IMR-90 (cell line): Measurements from ENCODE around the gene BFSP1. TPM values are rescaled to one million over a fixed set of nuclear protein-coding genes. Genes with fewer than 3 reads are reported as not detected.

Source experiments
- ATAC-seq: fragments of 200-7000 bp; cut with Tn5 transposase; 2 replicates; pipeline ENCODE4 v1.9.1; 2020; ENCODE audit warnings: low read depth, mild to moderate bottlenecking, moderate library complexity
- BruUV-seq: library from RNA; stranded (reverse); fragments of 400-500 nt; replicated peaks from 2 replicates; lab custom pipeline; 2021; lab: Mats Ljungman, UMichigan
- CTCF ChIA-PET: fragments of 300-600 bp; formaldehyde crosslinking; extraction: SDS; loops from one replicate; lab custom pipeline; 2021; ENCODE audit warnings: antibody characterized with exemption; lab: Yijun Ruan, JAX
- POLR2A ChIA-PET: fragments of 300-600 bp; sonication (Branson Sonifier 250); formaldehyde crosslinking; loops from one replicate; lab custom pipeline; 2022; ENCODE audit warnings: antibody characterized with exemption; ENCODE audit not compliant: unreplicated experiment; lab: Charles Lee
- DNase-seq: peaks from one replicate; pipeline ENCODE4 v3.0.0; 2013
- H2AFZ ChIP-seq: replicated peaks from 2 replicates; pipeline ENCODE3; 2013; ENCODE audit warnings: low read length, mild to moderate bottlenecking; ENCODE audit not compliant: poor library complexity
- H2AK5ac ChIP-seq: 2 replicates; pipeline ENCODE4 v1.6.1; 2013; ENCODE audit warnings: low read depth, low read length, inconsistent platforms
- H2AK9ac ChIP-seq: replicated peaks from 2 replicates; pipeline ENCODE3; 2013; ENCODE audit warnings: mild to moderate bottlenecking, low read depth, low read length, moderate library complexity; ENCODE audit not compliant: poor library complexity
- H2BK120ac ChIP-seq: 2 replicates; pipeline ENCODE4 v1.6.1; 2013; ENCODE audit warnings: low read depth, low read length, inconsistent platforms
- H2BK15ac ChIP-seq: 3 replicates; pipeline ENCODE4 v1.6.1; 2013; ENCODE audit warnings: low read depth, low read length, inconsistent platforms
- H2BK20ac ChIP-seq: 2 replicates; pipeline ENCODE4 v1.6.1; 2013; ENCODE audit warnings: low read depth, mild to moderate bottlenecking, inconsistent platforms, low read length, moderate library complexity
- H2BK5ac ChIP-seq: 2 replicates; pipeline ENCODE4 v1.6.1; 2013; ENCODE audit warnings: mild to moderate bottlenecking, low read depth, low read length, inconsistent platforms; ENCODE audit not compliant: poor library complexity, severe bottlenecking
- H3K14ac ChIP-seq: replicated peaks from 2 replicates; pipeline ENCODE4 v1.6.1; 2013; ENCODE audit warnings: low read depth, low read length, inconsistent platforms
- H3K18ac ChIP-seq: 2 replicates; pipeline ENCODE4 v1.6.1; 2013; ENCODE audit warnings: low read depth, low read length, control low read depth
- H3K23ac ChIP-seq: 2 replicates; pipeline ENCODE4 v1.6.1; 2013; ENCODE audit warnings: low read depth, low read length, inconsistent platforms
- H3K27ac ChIP-seq: 2 replicates; pipeline ENCODE4 v1.5.1; 2013; ENCODE audit warnings: mild to moderate bottlenecking, control low read depth, low read length; ENCODE audit not compliant: insufficient read depth
- H3K27me3 ChIP-seq: 2 replicates; pipeline ENCODE4 v1.6.1; 2013; ENCODE audit warnings: low read length; ENCODE audit not compliant: control insufficient read depth, insufficient read depth
- H3K36me3 ChIP-seq: 2 replicates; pipeline ENCODE4 v1.6.1; 2013; ENCODE audit warnings: low read length, mixed read lengths; ENCODE audit not compliant: control insufficient read depth, insufficient read depth
- H3K4ac ChIP-seq: 2 replicates; pipeline ENCODE4 v1.6.1; 2013; ENCODE audit warnings: low read depth, low read length, inconsistent platforms
- H3K4me1 ChIP-seq: 2 replicates; pipeline ENCODE4 v1.6.1; 2013; ENCODE audit warnings: low read length, mixed read lengths; ENCODE audit not compliant: control insufficient read depth, insufficient read depth
- H3K4me2 ChIP-seq: 2 replicates; pipeline ENCODE4 v1.6.1; 2013; ENCODE audit warnings: low read depth, mild to moderate bottlenecking, control low read depth, low read length, moderate library complexity
- H3K4me3 ChIP-seq: 2 replicates; pipeline ENCODE4 v1.5.1; 2013; ENCODE audit warnings: low read depth, mild to moderate bottlenecking, control low read depth, low read length, moderate library complexity; ENCODE audit not compliant: insufficient read depth
- H3K56ac ChIP-seq: 2 replicates; pipeline ENCODE4 v1.6.1; 2013; ENCODE audit warnings: low read length, inconsistent platforms; ENCODE audit not compliant: insufficient read depth; ENCODE audit errors: extremely low read depth
- H3K79me1 ChIP-seq, 2 experiments: 2 replicates each; pipeline ENCODE4 v1.6.1; 2013; ENCODE audit warnings: low read length in 2 of 2, inconsistent platforms in 1 of 2, low read depth in 1 of 2
- H3K9ac ChIP-seq: 2 replicates; pipeline ENCODE4 v1.6.1; 2013; ENCODE audit warnings: low read depth, low read length, control low read depth
- H3K9me1 ChIP-seq: 2 replicates; pipeline ENCODE4 v1.6.1; 2013; ENCODE audit warnings: low read length, inconsistent platforms; ENCODE audit not compliant: insufficient read depth
- H3K9me3 ChIP-seq: 2 replicates; pipeline ENCODE4 v1.6.1; 2013; ENCODE audit warnings: low read length; ENCODE audit not compliant: control insufficient read depth, insufficient read depth
- H4K20me1 ChIP-seq: 2 replicates; pipeline ENCODE4 v1.6.1; 2013; ENCODE audit warnings: low read length, inconsistent platforms; ENCODE audit not compliant: insufficient read depth
- H4K5ac ChIP-seq: 2 replicates; pipeline ENCODE4 v1.6.1; 2013; ENCODE audit warnings: mild to moderate bottlenecking, low read depth, low read length, control low read depth
- H4K8ac ChIP-seq, 2 experiments: 2 replicates each; pipeline ENCODE4 v1.6.1; 2013; ENCODE audit warnings: low read depth in 2 of 2, low read length in 2 of 2, control low read depth in 1 of 2, inconsistent platforms in 1 of 2
- H4K91ac ChIP-seq: 2 replicates; pipeline ENCODE4 v1.6.1; 2013; ENCODE audit warnings: low read depth, low read length, inconsistent platforms; ENCODE audit not compliant: insufficient read depth
- BHLHE40 ChIP-seq: fragments of 150-350 bp; IDR thresholded peaks from 2 replicates; pipeline ENCODE4 v1.6.1; 2016; ENCODE audit warnings: mild to moderate bottlenecking, low read depth, low read length
- MAFK ChIP-seq: IDR thresholded peaks from 2 replicates; pipeline ENCODE4 v1.6.1; 2012; ENCODE audit warnings: low read depth, low read length, improper control_type of control experiment
- MAZ ChIP-seq: IDR thresholded peaks from 2 replicates; pipeline ENCODE4 v1.6.1; 2012; ENCODE audit warnings: low read depth, mild to moderate bottlenecking, low read length, improper control_type of control experiment, moderate library complexity, borderline replicate concordance
- NFE2L2 ChIP-seq: fragments of 150-350 bp; IDR thresholded peaks from 2 replicates; pipeline ENCODE4 v1.6.1; 2016; ENCODE audit warnings: low read depth, mild to moderate bottlenecking, low read length
- RAD21 ChIP-seq: IDR thresholded peaks from 2 replicates; pipeline ENCODE4 v1.6.1; 2012; ENCODE audit warnings: low read length, improper control_type of control experiment
- WGBS, 2 experiments: methylation state at CpG; one replicate each; pipeline versions ENCODE4 v1.1.5 to v1.1.7; 2013; ENCODE audit warnings: missing lambda C conversion rate in 2 of 2; ENCODE audit not compliant: insufficient read length in 1 of 2; ENCODE audit errors: extremely low coverage in 2 of 2; 5-methylcytosine and 5-hydroxymethylcytosine counted together
- dilution Hi-C: fragments of 300-500 bp; cut with HindIII; formaldehyde crosslinking; loops from one replicate; pipeline ENCODE4 v1.14.3; 2018; ENCODE audit warnings: low sequenced_read_pairs; ENCODE audit not compliant: unreplicated experiment
- in situ Hi-C: fragments of 300-500 bp; cut with MboI; formaldehyde crosslinking; loops from 3 replicates; pipeline ENCODE4 v1.14.3; 2019; ENCODE audit warnings: low sequenced_read_pairs, inconsistent platforms, mixed read lengths
- intact Hi-C: fragments of 100-400 bp; cut with micrococcal nuclease; formaldehyde crosslinking; loops from 2 replicates; pipeline ENCODE4 v1.10.0; 2022
- polyA plus RNA-seq, 3 experiments: library from polyadenylated mRNA; depleted of rRNA; stranded (reverse); fragments of >200 nt; gene quantifications; 2 replicates each; pipeline ENCODE4 v1.2.3, GENCODE V29; 2012; ENCODE audit warnings: low replicate concordance in 1 of 3
- total RNA-seq: library from RNA; depleted of rRNA; stranded (reverse); fragments of >200 nt; gene quantifications from 2 replicates; pipeline ENCODE4 v1.2.3, GENCODE V29; 2012
- TF ChIP-seq, protein P1 (sequence below): conservative IDR thresholded peaks from 2 replicates; pipeline ENCODE4 v1.5.1; 2012; ENCODE audit warnings: mild to moderate bottlenecking, low read depth, low read length, improper control_type of control experiment

Gene BFSP1
- total and polyA plus RNA-seq, 2 of the 4 experiments (the other 2 are of a cell fraction): 1.1 to 2.0 TPM

DNA sequence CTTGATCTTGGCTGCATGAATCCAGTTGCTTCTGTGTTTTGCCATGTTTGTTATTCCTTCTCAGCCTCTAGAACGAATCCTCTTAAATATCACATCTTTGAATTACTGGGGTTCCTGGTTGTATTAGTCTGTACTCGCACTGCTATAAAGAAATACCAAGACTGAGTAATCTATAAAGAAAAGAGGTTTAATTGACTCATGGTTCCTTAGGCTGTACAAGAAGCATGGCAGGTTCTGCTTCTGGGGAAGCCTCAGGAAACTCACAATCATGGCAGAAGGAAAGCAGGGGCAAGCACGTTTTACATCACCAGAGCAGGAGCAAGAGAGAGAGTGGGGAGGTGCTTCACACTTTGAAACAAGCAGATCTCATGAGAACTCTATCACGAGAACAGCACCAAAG, 18.0 kb upstream of the BFSP1 start:
- H3K27ac ChIP-seq: no peak overlapping the region
- H2AK9ac ChIP-seq: no peak overlapping the region
- intact Hi-C loops (no loop called here), in situ Hi-C loops (no loop called here), dilution Hi-C loops (no loop called here)
- no peak for DNase-seq
- ATAC-seq: no peak
- no peaks in the 10 kb centered on the region; a peak in 1 of 4 replicates for H3K79me1 ChIP-seq
- no peak overlapping the region for H4K5ac ChIP-seq
- BruUV-seq: no TSS peak
- TF ChIP-seq MAZ (no peak), BHLHE40 (no peak), RAD21 (no peak), MAFK (no peak), NFE2L2 (no peak)
- TF ChIP-seq, protein P1, sequence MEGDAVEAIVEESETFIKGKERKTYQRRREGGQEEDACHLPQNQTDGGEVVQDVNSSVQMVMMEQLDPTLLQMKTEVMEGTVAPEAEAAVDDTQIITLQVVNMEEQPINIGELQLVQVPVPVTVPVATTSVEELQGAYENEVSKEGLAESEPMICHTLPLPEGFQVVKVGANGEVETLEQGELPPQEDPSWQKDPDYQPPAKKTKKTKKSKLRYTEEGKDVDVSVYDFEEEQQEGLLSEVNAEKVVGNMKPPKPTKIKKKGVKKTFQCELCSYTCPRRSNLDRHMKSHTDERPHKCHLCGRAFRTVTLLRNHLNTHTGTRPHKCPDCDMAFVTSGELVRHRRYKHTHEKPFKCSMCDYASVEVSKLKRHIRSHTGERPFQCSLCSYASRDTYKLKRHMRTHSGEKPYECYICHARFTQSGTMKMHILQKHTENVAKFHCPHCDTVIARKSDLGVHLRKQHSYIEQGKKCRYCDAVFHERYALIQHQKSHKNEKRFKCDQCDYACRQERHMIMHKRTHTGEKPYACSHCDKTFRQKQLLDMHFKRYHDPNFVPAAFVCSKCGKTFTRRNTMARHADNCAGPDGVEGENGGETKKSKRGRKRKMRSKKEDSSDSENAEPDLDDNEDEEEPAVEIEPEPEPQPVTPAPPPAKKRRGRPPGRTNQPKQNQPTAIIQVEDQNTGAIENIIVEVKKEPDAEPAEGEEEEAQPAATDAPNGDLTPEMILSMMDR: no peak
- H2BK15ac ChIP-seq: no peak overlapping the region
- H2AFZ ChIP-seq: no peak overlapping the region
- ChIA-PET POLR2A (no interaction called here), CTCF (no interaction called here)
- no peak overlapping the region for H3K9ac ChIP-seq
- no peaks in the 10 kb centered on the region for H3K36me3 ChIP-seq
- H3K4me3 ChIP-seq: no peak overlapping the region
- H3K4me2 ChIP-seq: no peak overlapping the region
- H2AK5ac ChIP-seq: no peak overlapping the region
- no peak overlapping the region for H4K91ac ChIP-seq
- no peak overlapping the region for H2BK20ac ChIP-seq
- no peak overlapping the region for H2BK120ac ChIP-seq
- H3K9me3 ChIP-seq: no peaks in the 10 kb centered on the region
- H3K4me1 ChIP-seq: peaks cover 3% of the 10 kb centered on the region
- no peak overlapping the region for H3K56ac ChIP-seq
- H2BK5ac ChIP-seq: no peak overlapping the region
- no peak overlapping the region for H3K14ac ChIP-seq
- no peak overlapping the region for H3K18ac ChIP-seq
- WGBS, 2 experiments: 83% methylated on average over 2 of the region's 4 CpGs; no CpG with 5 or more reads in 1 of the 2 experiments
- no peak overlapping the region for H3K23ac ChIP-seq
- H3K27me3 ChIP-seq: no peaks in the 10 kb centered on the region
- peaks cover 1% of the 10 kb centered on the region; the same call in 1 of the 2 replicates for H3K9me1 ChIP-seq
- H4K8ac ChIP-seq: no peak overlapping the region
- H3K4ac ChIP-seq: no peak overlapping the region
- no peaks in the 10 kb centered on the region for H4K20me1 ChIP-seq
